Astrocyte of the cerebellum (primary cell): Measurements from ENCODE around the gene PSMB7.

Experiments
- DNase-seq: peaks from one replicate; pipeline ENCODE4 v3.0.0-alpha.2; 2011; ENCODE audit warnings: low read depth
- H3K4me3 ChIP-seq: 2 replicates; pipeline ENCODE4 v1.5.1; 2011; ENCODE audit warnings: mild to moderate bottlenecking, low read depth, low read length, moderate library complexity
- in situ Hi-C: cut with HindIII; loops from 2 replicates; pipeline ENCODE4 v1.10.0; 2017; ENCODE audit warnings: low sequenced_read_pairs
- TF ChIP-seq, protein P1 (sequence below): IDR thresholded peaks from 2 replicates; pipeline ENCODE4 v1.5.1; 2012; ENCODE audit warnings: low read length, low read depth, moderate library complexity, mild to moderate bottlenecking; ENCODE audit errors: missing control alignments

Gene PSMB7

GRCh38 chr9:124332361-124333202 lies 82.7 kb downstream of the PSMB7 start:
- no peak for DNase-seq
- TF ChIP-seq, protein P1, sequence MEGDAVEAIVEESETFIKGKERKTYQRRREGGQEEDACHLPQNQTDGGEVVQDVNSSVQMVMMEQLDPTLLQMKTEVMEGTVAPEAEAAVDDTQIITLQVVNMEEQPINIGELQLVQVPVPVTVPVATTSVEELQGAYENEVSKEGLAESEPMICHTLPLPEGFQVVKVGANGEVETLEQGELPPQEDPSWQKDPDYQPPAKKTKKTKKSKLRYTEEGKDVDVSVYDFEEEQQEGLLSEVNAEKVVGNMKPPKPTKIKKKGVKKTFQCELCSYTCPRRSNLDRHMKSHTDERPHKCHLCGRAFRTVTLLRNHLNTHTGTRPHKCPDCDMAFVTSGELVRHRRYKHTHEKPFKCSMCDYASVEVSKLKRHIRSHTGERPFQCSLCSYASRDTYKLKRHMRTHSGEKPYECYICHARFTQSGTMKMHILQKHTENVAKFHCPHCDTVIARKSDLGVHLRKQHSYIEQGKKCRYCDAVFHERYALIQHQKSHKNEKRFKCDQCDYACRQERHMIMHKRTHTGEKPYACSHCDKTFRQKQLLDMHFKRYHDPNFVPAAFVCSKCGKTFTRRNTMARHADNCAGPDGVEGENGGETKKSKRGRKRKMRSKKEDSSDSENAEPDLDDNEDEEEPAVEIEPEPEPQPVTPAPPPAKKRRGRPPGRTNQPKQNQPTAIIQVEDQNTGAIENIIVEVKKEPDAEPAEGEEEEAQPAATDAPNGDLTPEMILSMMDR, result no peak
- in situ Hi-C loops, result no loop called here

DNA sequence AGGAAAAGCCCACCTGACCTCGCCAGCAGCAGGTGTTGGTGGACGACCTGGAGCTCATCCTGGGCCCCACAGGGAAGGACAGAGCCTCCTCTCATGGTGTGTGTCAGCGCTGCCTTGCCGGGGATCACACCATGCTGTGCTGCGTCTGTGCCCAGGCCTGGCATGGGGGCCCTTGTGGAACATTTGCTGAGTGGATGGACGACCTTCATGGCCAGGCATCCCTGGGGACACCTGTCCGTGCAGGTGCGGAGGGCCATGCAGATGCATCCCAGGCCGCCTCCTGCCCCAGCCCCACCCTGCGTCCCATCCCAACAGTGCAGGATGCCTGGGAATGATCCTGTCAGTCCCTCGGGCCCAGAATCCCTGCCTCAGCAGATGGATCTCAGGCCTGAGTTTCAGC lies 83.7 kb downstream of the PSMB7 start:
- in situ Hi-C loops, result no loop called here
- no peak overlapping the region for H3K4me3 ChIP-seq
- TF ChIP-seq, protein P1, result no peak
- no peak for DNase-seq

More at GRCh38 chr9:124332361-124333202, 82.7 kb downstream of the PSMB7 start:
- H3K4me3 ChIP-seq, result no peak overlapping the region

DNA sequence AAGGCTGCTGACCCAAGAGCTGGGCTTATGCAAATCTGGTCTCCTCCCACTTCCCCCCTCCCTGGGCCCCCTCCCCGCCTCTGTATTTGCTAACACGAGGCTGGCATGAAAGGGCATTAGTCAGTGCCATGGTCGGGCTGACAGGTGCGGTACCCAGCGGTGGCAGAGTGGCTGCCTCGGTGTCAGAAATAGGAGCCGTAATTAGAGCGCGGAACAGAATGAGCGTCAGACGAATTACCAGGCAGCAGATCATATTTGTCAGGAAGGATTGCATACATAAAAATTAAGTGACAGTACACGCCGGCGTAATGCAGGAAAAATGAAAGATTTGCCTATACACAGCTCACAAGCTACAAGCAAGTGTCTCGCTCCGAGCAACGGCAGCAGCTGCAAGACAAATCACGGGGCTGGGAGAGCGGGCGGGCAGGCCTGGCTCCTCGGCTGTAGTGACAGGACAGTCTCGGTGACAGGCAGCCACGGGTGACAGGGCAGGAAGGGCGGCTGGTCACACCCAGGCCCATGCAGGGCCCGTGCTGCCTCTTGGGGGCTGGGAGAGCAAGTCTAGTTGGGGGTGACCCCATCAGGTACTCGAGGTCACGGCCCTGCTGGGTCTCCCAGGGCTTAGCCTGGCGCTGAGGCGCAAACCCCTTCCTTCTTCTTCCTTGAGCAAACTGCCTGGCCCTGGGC lies 85.1 kb downstream of the PSMB7 start:
- TF ChIP-seq, protein P1, result no peak
- no peak for DNase-seq

DNA sequence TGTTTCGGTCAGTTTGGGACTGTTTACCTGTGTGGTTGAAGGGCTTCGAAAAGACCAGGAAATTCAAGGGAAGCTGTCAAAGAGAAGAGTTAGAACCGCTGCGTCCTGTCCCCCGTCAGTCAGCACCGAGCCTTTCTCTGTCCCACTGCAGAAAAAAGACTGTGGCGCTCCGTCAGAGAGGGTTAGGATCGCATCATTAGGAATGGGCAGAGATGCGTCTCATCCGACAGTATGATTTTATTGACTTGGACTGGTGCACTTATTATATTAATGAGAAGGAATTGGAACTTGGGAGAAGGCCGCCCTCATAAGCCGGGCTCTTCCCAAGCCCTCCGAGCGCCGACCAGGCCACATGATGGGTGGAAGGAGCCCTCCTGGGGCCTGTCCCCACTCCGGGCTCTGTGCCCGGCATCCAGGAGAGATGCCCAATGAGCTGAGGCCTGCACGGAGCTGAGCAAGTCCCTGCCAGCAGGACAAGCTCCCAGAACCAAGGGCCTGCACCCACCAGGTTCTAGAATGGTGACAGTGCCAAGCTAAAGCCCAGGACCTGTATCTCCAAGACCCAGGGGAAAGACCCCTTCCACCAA lies 85.9 kb downstream of the PSMB7 start:
- in situ Hi-C loops, result no loop called here
- no peak overlapping the region for H3K4me3 ChIP-seq
- TF ChIP-seq, protein P1, result no peak
- DNase-seq, result no peak

More for the DNA sequence above, 85.1 kb downstream of the PSMB7 start:
- no peak overlapping the region for H3K4me3 ChIP-seq
- in situ Hi-C loops, result no loop called here

- DNase-seq, result no peak
- no peak overlapping the region for H3K4me3 ChIP-seq
- in situ Hi-C loops, result no loop called here
- TF ChIP-seq, protein P1, result no peak
These were observed 87.0 kb downstream of the PSMB7 start for GRCh38 chr9:124328285-124328684.

- in situ Hi-C loops, result no loop called here
- TF ChIP-seq, protein P1, result no peak
- H3K4me3 ChIP-seq, result no peak overlapping the region
- DNase-seq, result no peak
These were observed 87.8 kb downstream of the PSMB7 start for GRCh38 chr9:124327491-124327890.
